GM18517 (cell line): Measurements from ENCODE around the gene BACE1-AS.

Experiments
- ATAC-seq: cut with Tn5 transposase; IDR thresholded peaks from one replicate; pipeline ENCODE4 v1.9.1; 2021; ENCODE audit warnings: mild to moderate bottlenecking, moderate library complexity; ENCODE audit not compliant: unreplicated experiment

The BACE1-AS gene

GRCh38 chr11:117289795-117290194 is 1.4 kb upstream of the BACE1-AS start:
- ATAC-seq, result no peak

GRCh38 chr11:117292616-117293015 is 1.5 kb downstream of the BACE1-AS start:
- ATAC-seq, result no peak

- no peak for ATAC-seq
Observed at GRCh38 chr11:117295438-117296137, 4.4 kb downstream of the BACE1-AS start.

GRCh38 chr11:117296881-117297280 is 5.7 kb downstream of the BACE1-AS start:
- no peak for ATAC-seq

GRCh38 chr11:117298195-117298594 is 7.0 kb downstream of the BACE1-AS start:
- ATAC-seq, result no peak

- no peak for ATAC-seq
Observed at GRCh38 chr11:117299351-117300282, 8.5 kb downstream of the BACE1-AS start.

- no peak for ATAC-seq
Observed at GRCh38 chr11:117300283-117300663, 9.1 kb downstream of the BACE1-AS start.

- ATAC-seq, result no peak
Observed at GRCh38 chr11:117300773-117301172, 9.6 kb downstream of the BACE1-AS start.

GRCh38 chr11:117302228-117302627 is 11.1 kb downstream of the BACE1-AS start:
- no peak for ATAC-seq

- no peak for ATAC-seq
Observed at GRCh38 chr11:117303101-117303500, 12.0 kb downstream of the BACE1-AS start.

GRCh38 chr11:117303646-117304315 is 12.6 kb downstream of the BACE1-AS start:
- ATAC-seq, result no peak

- no peak for ATAC-seq
Observed at GRCh38 chr11:117305145-117305544, 14.0 kb downstream of the BACE1-AS start.

GRCh38 chr11:117309310-117309709 is 18.2 kb downstream of the BACE1-AS start:
- no peak for ATAC-seq

- ATAC-seq, result no peak
Observed at GRCh38 chr11:117313091-117313490, 21.9 kb downstream of the BACE1-AS start.

- no peak for ATAC-seq
Observed at GRCh38 chr11:117313828-117314768, 23.0 kb downstream of the BACE1-AS start.

GRCh38 chr11:117314840-117315239 is 23.7 kb downstream of the BACE1-AS start:
- ATAC-seq, result no peak

- ATAC-seq, result no peak
Observed at GRCh38 chr11:117315285-117316196, 24.4 kb downstream of the BACE1-AS start.

GRCh38 chr11:117316197-117316961 is 25.2 kb downstream of the BACE1-AS start, which contains the start of gene BACE1:
Gene BACE1, minus strand, starts transcription at chr11:117316256. Its CDS starts 461 bp downstream, at chr11:117315795.
- ATAC-seq, result no peak
